GM18517 (cell line): ENCODE data around the gene MGRN1.

Source experiments
- ATAC-seq: cut with Tn5 transposase; IDR thresholded peaks from one replicate; pipeline ENCODE4 v1.9.1; 2021; ENCODE audit warnings: mild to moderate bottlenecking, moderate library complexity; ENCODE audit not compliant: unreplicated experiment

MGRN1 gene

DNA sequence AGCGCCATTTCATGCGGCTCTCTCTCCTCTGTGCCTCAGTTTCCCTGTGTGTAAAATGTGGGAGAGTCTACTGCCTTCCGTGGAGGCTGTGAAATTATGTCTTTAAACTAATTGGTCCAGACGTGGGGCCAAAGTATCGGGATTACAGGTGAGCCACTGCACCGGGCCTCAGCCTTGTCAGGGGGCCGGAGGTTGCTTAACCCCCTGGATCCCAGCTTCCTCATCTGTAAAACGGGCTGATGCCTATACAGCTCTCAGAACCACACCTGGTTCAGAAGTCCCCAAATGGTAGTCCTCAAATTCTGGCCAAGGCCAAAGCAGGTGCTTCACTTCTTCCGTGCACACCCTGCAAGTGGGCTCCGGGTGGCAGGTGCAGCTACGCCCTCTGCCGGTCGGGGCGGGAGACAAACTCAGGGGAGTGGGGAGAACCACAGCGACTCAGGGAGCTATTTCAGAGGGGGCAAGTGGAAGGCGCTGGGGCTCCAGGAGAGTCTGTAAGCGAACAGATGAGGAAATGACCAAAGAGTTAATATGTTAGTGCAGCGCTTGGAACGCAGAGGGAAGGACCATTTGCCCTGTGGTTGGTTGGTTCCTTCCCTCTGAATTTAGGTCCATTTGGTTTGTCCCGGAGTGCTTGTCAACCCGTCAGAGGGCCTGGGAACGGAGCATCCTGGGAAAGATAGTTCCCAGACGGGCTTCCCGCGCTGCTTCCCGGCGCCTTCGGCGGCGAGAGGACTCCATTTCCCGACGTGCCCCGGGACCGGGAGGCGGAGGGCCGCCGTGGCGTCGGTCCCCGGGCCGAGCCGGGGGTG is at the start of gene MGRN1:
Gene MGRN1 (plus strand): TSS at position 812 of the 812 bp plus-strand sequence. CDS start 135 bp downstream, outside the sequence.
- peak; percentile 51 for ATAC-seq

DNA sequence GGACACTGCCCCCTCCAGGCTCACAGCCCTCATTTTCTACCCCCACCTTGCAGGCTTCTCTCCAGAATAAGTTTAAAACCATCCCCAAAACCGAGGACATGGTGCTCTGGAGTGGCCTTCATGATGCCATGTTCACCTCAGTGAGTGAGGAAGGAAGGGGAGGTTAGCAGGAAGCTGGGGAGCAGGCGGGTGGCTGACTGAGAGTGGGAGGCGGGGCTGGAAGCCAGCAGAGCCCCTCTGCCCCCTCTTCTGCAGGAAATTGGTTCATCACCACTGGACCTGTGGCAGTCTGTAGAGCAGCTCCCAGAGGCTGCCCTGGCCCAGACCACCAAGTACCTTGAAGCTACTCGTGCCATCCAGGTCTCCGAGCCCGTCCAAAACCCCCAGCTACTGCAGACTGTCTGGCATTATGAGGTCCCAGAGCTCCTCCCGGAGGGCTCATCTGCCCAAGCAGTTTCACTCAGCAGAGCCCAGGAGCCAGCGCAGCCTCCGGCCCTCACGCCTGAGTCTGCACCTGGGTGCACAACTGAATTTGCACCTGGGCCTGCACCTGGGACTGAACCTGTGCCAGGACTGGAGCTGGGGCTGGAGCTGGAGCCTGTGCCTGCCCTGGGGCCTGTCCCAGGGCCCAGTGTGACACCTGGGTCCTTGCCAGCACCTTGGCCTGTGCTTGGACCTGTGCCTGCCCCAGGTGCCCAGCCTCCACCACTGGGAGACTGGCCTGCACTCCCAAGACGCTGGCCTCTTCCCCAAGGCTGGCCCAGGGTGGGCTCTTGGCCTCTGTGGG is 49.5 kb upstream of the MGRN1 start:
- ATAC-seq = no peak

DNA sequence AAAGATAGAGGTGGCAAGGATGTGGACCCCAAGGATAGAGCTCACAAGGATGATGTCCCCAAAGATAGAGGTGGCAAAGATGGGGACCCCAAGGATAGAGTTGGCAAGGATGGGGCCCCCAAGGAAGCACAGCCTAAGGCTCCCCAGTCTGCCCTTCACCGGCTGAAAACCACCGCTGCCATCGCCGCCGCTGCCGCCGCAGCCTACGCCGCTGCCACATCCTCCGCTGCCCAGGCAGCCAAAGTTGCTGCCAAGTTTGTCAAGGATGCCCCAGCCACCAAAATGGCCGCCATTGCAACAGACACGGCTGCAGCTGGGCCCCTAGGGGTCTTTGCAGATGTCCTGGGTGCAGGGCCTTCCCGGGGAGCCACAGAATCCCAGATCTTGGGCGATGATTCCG is 48.6 kb upstream of the MGRN1 start:
- no peak for ATAC-seq

DNA sequence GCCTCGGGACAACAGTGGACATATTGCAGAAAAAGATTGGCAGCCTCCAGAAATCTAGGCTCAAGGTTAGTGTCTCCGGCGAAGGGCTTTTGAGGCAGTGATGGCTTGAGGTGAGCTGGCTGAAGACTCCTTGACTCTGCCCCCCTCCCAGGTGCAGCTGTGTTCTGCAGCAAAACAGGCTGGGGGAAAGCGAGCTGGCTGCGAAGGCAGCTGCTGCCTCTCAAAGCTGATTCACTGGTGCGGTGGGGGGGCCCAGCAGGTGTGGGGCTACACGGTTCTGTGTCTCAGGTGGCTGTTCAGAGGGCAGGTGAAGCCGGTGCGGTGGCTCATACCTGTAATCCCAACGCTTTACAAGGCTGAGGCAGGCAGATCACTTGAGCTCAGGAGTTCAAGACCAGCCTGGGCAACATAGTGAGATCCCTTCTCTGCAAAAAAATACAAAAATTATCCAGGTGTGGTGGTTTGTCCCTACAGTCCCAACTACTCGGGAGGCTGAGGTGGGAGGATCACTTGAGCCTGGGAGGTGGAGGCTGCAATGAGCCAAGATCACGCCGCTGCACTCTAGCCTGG is 45.6 kb upstream of the MGRN1 start:
- ATAC-seq = no peak

DNA sequence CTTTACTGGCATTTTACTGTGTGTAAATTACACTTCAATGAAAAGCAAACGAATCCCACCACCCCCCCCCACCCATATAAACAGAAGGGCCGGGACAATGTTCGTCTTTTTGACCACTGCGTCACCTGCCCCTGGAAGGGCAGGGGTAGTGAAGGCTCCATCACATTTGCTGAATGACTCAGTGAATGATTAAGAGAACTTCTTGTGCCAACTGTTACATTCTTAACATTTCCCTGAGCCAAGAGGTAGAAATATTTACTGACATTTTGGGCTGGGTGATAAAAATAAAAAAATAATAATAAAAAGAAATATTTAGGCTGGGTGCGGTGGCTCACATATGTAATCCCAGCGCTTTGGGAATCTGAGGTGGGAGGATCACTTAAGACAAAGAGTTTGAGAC is 44.4 kb upstream of the MGRN1 start:
- no peak for ATAC-seq

DNA sequence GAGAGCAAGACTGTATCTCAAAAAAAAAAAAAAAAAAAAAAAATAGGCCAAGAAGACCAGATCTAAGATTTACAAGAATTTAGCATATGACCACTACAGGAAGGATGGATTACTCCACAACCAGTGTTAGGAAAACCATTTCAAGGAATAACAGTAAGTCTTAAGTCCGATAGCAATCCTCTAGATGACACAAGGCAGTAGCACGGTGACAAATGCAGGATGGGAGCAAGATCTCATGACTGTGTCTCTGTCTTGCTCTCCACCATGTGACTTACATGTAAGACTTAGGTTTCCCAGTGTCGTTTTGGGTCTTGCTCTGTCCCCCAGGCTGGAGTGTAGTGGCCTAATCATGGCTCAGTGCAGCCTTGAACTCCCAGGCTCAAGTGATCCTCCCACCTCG is 40.7 kb upstream of the MGRN1 start:
- no peak for ATAC-seq

DNA sequence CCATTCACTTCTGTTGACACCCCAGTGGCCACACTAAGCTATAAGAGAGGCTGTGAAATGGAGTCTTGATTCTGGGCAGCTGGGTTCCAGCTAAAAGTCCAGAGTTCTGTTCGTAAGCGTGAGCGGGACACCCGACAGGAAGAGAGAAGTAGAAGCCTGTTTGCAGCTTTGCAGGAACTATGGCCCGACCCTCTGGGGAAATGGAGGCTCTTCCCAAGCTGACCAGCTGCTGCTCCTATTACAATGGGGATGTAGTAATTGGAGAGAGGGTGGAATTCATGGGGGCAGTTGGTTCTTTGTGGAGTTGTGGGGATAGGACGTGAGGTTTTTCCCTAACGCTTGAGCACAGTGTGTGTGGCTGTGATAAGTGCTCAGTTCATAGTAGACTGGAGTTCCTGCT is 38.3 kb upstream of the MGRN1 start:
- ATAC-seq = no peak

DNA sequence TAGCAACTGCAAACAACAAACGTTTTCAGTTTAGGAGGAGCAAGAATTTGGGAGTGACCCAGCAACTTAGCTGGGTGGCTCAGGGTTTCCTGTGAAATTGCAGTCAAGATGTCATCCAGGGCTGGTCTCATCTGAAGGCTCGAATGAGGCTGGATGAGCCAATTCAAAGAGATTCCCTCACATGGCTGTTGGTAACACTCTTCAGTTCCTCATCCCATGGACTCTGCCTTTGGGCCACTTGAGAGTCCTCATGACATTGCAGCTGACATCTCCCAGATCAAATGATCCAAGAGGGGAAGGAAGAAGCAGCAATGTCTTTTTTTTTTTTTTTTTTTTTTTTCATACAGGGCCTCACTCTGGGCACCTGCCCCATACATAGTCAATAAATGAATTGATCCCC is 36.2 kb upstream of the MGRN1 start:
- no peak for ATAC-seq

DNA sequence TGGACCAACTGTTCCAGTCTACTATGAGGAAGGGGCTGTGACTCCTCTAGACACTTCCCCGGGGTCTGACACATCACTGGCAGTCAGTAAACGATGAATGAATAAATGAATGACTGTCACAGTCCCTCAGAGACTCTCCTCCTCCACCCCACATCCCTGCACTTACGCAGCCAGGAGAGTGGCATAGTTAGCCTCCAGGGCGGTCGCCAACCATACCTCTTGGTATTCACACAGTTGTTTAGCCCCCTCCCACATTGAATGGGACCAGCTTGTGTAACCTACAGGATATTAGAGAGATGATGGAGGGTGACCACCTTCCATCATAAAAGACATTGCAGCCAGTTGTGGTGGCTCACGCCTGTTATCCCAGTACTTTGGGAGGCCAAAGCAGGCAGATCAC is 35.7 kb upstream of the MGRN1 start:
- no peak for ATAC-seq

DNA sequence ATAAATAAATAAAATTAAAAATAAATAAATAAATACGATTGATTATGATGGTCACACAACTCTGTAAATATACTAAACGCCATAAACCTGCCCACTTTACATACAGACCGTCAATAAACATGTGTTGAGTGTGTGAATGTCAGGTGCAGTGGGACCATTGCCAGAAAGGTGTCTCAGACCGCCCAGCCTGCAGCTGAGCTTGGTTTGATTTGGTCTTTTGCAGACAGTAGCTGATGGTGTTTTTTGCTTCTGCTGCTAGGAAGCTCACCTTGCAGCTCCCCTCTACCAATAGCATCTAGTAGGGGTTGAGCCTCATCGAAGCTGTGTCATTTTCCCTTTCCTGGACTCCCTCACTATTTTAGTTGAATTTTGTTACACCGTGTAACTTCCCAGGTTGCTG is 33.4 kb upstream of the MGRN1 start:
- ATAC-seq = no peak

DNA sequence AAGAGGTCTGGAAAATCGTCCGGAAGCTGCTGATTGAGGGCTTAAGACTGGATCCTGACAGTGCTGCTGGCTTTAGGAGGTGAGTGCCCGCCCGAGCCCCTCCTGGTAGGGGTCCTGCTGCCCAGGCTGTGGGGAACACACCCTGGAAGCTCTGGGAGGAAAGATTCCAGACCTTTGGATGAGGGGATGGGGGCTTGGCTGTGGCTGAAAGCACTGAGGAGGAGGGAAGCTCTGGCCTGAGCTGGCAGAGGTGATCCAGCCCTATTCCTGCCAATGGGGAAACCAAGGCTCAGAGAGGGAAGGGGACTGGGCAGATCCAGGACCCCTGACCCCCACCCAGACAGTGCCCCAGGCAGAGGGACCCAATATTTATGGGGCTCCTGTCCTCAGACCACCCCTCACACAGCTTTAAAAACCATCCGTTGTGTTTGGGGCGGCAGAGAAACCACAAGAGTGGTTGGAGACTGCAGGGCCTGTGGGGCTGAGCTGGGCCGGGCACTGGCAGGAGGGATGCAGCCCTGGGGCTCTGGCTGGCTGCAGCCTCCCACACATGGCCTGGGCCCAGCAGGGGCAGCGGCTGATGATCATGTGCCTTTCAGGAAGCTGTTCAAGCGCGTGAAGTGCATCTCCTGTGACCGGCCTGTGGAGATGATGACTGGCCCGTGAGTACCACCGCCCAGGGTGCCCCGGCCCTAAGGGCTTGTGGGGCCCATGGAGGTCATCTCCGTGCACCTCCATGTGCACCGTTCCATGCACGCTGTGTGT is 32.7 kb upstream of the MGRN1 start:
- no peak for ATAC-seq

DNA sequence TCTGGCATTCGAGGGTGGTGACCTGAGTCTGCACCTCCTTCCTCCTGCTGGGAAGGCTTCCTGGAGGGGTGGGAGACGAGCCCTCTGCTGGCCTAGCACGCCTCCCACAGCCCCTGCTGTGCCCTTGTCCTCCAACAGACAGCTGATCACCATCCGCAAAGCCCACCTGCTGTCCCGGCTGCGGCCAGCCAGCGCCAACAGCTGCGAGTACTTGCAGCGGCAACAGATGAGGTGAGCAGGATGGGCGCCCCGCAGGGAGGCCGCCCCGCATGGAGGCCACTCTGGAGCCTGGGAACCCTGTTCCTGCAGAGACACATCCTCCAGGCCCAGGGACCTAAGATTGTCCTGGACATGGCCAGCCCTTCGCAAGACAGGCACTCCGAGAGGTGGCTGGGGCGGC is 31.5 kb upstream of the MGRN1 start:
- no peak for ATAC-seq

DNA sequence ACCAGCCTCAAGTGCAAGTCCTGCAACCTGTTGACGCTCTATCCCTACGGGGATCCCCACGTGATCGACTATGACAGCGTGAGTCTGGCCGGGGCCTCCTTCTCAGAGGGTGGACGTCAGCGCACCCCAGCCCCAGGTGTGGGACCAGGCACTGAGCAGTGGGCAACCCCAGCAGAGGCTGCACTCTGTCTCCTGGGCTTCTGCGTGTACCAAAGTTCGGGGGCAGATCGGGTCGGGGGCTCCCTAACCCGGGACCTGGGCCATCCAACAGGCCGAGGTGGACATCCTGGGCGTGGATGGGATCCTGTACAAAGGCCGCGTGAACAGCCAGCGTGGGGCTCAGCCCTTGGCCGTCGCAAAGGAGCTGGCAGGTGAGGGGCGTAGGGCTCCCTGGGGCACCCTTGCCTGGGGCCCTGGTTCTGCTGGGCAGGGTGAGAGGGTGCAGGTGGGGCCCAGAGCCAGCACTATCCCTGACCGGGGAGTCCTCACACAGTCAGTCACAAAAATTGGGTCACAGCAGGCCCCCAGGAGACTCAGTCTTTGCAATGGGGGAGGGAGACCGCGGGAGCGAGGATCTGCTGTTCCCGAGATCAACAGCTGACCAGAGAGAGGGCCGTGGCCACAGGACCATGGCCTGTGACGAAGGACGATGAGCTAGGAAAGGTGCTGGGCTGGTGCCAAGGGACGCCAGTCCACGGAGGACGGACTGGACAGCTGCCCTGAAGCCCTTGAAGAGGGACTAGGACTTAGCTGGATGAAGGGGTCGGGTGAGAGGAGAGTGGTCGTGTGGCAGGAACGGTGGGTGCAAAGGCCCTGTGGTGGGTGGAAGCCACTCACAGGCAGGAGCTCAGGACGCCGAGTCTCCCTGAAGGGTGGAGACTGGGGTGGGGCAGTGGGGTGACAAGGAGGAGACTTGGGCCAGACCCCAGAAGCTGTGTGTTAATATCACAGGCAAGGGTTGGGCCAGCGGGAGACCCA is 29.9 kb upstream of the MGRN1 start:
- ATAC-seq = no peak

DNA sequence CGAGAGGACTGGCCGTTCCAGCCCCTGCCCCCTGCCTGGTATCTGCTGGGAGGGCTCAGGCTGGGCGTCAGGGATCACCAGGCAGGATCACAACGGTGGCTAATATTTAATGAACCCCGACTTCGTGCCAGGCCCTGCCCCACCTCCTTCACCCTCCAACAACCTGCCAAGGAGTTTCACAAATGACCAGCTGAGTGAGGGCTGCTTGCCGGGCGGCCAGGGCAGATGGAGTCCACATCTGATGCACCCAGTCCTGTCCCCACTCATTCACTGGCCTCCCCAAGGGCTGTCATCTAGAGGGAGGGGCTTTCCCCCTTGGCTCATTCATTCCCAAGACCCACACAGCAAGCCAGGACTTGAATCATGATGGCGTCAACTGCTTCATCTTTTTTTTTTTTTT is 27.5 kb upstream of the MGRN1 start:
- no peak for ATAC-seq

DNA sequence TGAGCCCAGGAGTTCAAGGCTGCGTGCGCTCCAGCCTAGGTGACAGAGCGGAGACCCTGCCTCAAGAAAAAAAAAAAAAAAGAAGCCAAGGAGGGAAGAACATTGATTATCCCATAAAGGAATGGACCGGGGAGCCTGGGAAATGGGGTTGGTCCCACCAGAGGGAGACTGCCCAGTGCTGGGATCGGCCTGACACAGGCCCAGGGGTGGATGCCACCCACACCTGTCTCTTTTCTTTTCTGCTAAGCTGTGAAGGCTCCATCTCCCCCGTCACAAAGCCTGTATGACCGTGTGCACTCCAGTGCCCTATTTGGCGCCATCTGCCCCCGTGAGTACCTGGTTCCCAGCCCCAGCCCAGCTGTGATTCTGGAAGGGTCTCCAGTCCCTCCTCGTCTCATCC is 25.6 kb upstream of the MGRN1 start:
- no peak for ATAC-seq

DNA sequence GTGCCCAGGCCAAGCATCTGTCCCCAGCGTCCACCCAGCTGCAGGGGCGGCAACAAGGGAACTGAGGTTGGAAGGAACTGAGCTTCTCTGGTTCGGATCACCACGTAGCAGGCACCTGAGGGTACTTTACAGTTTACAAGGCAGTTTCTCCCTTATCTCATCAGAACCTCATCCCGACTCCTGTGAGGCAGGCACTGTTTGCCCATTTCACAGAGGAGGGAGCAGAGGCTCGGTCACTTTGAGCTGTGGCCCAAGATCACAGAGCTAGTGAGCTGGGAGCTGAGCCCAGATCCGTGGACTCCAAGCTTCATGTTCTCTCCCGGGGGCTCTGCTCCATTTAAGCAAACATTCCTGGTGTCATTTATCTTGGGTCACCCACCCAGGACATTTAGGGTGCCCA is 25.1 kb upstream of the MGRN1 start:
- ATAC-seq = no peak

DNA sequence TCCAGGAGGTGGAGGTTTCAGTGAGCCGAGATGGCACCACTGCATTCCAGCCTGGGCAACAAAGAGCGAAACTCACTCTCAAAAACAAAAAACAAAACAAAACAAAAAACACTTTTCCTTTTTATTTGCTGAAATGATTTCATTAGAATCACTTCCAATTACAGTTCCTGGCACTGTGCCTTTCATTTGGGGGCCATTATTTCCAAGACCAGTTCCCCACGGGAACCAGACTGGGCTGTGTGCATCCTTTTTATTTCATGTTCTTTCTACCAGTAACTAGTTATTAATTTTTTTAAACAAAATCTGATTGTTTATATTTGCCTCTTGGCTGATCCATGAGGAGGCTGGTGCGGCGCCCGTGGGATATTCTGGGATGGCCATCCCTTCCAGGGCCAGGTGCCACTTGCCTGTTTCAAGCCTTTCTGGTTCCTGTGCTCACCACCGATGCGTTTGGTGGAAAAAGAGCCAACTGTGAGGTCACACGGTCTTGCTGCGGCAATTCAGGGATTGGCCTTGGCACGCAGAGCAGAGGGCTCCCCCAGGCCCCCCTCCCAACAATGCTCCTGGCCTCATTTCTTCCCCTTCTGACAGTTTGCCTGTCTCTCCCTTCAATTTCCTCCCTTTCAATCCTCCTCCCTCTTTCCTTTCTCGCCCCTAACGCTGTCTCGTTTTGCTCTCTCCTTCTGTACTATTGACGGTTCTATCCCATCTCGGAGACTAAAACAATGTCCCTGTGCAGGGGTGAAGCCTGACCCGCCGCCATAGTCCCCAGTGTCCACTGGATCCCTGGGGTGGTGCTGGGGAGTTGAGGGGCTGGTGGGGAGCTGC is 23.4 kb upstream of the MGRN1 start:
- ATAC-seq = no peak

DNA sequence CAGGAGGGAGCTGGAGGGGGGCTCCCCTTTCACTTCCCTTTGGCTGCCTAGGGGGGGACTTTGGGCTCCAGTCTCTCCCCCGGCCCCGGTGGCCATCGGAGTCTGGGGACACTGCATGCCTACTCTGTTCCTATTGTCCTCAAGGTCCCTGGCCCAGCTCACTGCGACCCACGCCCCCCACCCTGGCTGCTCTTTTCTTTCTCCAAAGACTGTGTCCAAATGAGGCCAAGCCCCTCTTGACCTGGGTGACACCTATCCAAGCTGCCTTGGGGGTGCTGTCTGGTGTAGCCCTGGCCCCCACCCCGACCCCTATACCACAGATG is 22.8 kb upstream of the MGRN1 start:
- ATAC-seq = no peak

DNA sequence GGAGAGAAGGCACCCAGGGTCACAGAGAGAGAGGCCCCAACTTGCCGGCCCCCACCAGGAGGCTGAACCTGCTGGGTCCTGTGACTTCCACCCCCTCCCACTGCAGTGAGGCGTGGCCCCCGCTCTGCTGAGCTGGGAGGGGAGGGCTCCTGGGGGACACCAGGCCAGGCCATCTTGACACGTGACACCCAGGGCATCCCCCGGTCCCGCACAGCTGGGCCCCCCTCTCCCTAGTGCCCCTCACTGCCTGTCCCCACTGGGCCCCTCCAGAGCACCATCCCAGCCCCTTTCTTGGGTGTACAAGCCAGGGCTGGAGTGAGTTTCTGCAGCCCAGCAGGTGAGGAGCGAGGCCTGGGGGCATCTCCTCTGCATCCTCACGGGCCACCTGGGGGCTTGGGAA is 22.3 kb upstream of the MGRN1 start:
- ATAC-seq = no peak
